ENCODE measurements around the gene ATP6V0B. TPM values are rescaled to one million over a fixed set of nuclear protein-coding genes. Genes with fewer than 3 reads are reported as not detected.
A peak's percentile ranks its signal among the peaks of the same experiment; 100 is the strongest.

Gene ATP6V0B
- total RNA-seq, 4 donors from 2014 or later = 135 to 180 (median 169) TPM

DNA sequence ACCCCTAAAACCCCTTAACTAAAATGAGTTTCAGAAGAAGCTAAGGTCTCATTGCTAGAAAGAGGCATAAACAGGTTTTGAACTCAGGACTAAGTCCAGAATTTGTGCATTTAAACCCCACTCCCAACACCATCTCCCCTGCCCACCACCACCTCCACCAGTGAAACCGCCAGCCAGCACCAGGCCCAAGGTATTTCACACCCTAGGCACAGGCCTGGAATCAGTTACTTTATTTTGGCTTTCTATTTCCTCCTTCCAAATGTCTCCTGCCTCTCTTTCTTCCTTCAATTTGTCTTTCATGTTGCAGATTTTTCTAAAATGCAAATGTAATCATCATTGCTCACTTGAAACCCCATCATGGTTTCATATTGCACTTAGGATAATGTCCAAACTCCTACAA is 29.9 kb upstream of the ATP6V0B start:
- TF ChIP-seq, protein P1, sequence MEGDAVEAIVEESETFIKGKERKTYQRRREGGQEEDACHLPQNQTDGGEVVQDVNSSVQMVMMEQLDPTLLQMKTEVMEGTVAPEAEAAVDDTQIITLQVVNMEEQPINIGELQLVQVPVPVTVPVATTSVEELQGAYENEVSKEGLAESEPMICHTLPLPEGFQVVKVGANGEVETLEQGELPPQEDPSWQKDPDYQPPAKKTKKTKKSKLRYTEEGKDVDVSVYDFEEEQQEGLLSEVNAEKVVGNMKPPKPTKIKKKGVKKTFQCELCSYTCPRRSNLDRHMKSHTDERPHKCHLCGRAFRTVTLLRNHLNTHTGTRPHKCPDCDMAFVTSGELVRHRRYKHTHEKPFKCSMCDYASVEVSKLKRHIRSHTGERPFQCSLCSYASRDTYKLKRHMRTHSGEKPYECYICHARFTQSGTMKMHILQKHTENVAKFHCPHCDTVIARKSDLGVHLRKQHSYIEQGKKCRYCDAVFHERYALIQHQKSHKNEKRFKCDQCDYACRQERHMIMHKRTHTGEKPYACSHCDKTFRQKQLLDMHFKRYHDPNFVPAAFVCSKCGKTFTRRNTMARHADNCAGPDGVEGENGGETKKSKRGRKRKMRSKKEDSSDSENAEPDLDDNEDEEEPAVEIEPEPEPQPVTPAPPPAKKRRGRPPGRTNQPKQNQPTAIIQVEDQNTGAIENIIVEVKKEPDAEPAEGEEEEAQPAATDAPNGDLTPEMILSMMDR (IDR thresholded peaks at IDR 0.05) = no peak
- TF ChIP-seq POLR2A (IDR thresholded peaks at IDR 0.05) = no peak
- intact Hi-C loops (cut with DNase I; ENCODE audit: low total_unique reads) = no loop called here
- no peak for DNase-seq (ENCODE audit: low spot score in 2 of 2)
- 87 to 97% methylated on average over 1 of the region's 1 CpG for WGBS, 2 donors
- H3K4me3 ChIP-seq (ENCODE audit: low read depth, poor library complexity, severe bottlenecking) = no peak overlapping the region

DNA sequence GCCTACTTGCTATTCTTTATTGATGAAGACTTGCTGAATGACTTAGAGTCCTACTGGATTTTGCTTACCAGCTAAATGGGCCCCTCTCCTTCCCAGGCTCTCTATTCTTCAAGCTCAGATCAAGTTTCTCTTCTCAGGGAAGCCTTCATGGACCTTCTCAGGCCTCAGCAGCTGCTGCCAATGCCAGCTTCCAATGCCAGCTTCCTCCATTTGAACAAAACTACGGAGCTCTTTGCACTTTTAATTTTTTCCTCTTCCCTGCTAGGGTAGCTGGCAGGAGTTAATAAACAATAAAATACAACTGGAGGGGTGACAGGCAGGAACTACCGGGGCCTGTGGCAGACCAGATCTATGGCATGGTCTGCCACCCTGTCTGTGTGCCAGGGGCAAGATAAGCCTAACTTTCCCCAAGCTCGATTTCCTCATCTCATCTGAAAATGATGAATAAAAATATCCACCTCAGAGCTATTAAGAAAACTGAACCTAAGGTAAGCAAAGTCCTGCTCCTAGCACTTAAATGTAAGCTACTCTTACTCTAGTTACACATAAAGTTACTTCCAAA is 29.0 kb upstream of the ATP6V0B start:
- intact Hi-C loops (cut with DNase I; ENCODE audit: low total_unique reads) = no loop called here
- no peak for DNase-seq (ENCODE audit: low spot score in 2 of 2)
- peak overlapping the region; percentile 55 for H3K4me3 ChIP-seq (ENCODE audit: low read depth, poor library complexity, severe bottlenecking)
- 4 to 8% methylated on average over 3 of the region's 3 CpGs for WGBS, 2 donors
- no peak for TF ChIP-seq POLR2A (IDR thresholded peaks at IDR 0.05)
- TF ChIP-seq, protein P1 (IDR thresholded peaks at IDR 0.05) = no peak

DNA sequence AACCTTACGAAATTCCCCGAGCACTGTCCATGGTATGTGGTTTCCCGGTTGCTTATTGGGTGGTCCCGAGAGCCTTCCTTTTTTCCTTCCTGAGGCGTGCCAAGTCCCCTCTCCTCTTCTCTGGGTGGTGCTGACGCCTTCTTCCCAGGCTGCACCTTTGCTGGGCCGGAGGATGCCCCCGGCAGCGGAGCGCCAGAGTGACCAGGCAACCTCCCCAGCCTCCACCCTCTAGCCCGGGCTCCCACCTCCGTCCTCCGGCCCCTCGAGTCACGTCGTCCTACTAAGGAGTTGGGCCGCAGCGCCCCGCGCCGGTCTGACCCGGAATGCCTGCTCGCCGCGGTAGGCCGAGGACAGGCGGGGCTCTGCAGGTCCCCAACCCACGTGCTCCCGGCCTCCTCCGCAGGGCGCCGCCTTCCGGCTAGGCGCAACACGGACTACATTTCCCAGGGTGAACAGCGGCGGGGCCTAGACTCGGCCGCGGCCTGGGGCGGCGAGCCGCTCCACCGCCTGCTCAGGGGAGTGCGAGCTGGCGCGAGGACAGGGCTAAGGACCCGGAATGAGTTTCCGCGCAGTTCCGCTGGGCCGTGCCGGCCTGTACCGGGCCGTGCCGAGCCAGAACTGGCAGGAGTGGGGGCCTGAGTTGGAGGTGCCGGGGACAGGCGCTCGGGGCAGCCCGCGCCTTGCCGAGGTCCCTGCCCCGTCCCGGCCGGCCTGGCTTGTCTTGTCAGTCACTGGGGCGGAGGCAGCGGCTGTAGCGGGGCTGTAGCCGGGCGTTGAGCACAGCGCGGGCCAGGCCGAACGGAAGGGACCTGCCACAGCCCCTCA is 28.3 kb upstream of the ATP6V0B start, which contains the start of gene IPO13:
TSS of gene IPO13 (plus strand) at position 715 of the 825 bp plus-strand sequence. CDS start 651 bp downstream, outside the sequence.
- TF ChIP-seq, protein P1 (IDR thresholded peaks at IDR 0.05) = no peak
- TF ChIP-seq POLR2A (IDR thresholded peaks at IDR 0.05) = no peak
- H3K4me3 ChIP-seq (ENCODE audit: low read depth, poor library complexity, severe bottlenecking) = peak within 1 kb of the TSS; percentile 74
- WGBS, 2 donors = 0 to 1% methylated on average over 53 to 61 of the region's 74 CpGs
- peak; percentile 93 to 99 for DNase-seq (ENCODE audit: low spot score in 2 of 2)
- intact Hi-C loops (cut with DNase I; ENCODE audit: low total_unique reads) = no loop called here

DNA sequence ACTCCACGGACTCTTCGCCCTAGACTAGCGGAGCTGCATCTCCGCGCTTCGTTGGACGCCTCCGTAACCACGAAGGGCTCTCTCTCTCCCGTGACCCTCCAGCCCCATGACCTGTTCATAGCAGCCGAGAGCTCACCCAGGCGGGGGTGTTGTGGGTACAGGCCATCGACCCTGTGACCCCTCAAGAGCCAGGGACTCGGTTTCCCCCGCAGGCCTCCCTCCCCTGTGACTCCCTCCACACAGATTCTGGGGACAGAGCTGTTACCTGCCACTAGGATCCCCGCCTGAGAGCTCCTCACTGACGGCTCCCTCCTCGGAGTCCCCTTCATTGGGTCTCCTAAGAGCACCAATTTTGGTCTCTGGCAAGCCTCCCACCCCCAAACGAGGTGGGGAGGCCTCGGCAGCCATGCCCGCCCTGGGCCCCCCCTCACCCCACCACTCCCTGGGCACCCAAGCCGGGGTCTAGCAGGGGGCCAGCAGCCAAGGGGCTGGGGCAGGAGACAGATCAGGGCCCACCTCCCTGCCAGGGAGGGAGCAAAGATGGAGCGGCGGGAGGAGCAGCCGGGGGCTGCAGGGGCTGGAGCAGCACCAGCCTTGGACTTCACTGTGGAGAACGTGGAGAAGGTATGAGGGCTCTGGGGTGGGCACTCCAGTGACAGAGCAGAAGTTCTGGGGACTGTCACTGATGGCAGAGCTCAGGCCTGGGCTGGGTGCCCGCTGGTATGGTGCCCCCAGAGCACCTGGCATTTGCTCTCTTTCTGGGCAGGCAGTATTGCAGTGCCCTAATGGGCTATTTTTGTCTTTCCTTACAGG is 27.5 kb upstream of the ATP6V0B start:
- H3K4me3 ChIP-seq (ENCODE audit: low read depth, poor library complexity, severe bottlenecking) = peak overlapping the region; percentile 74
- no peak for DNase-seq (ENCODE audit: low spot score in 2 of 2)
- 4 to 7% methylated on average over 12 to 26 of the region's 27 CpGs for WGBS, 2 donors
- TF ChIP-seq, protein P1 (IDR thresholded peaks at IDR 0.05) = no peak
- TF ChIP-seq POLR2A (IDR thresholded peaks at IDR 0.05) = no peak
- intact Hi-C loops (cut with DNase I; ENCODE audit: low total_unique reads) = no loop called here

DNA sequence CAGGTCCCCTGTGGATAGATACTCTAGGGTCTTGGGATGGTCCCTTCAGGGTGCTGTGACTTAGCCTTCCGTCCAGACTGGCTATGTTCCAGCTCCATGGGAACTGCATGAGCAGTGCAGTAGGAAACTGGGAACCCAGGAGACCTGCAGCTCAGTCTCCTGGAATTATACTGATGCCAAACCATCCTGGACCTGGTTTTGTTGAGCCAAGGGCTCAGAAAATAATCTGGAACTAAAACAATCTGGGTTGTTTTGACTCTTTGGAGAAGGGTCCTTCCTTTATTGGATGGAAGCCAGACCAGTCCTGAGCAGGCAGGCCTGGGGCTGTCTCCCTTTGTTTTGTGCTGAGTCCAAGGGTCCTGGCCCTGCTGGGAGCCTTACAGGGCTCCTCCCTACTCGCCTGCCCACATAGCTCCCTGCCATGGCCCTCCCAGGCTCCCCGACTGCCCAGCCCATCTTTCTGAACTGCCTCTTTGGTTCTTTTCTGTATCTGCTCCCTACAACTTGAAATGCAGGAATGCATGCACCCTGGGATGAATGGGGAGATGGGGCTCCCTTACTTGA is 26.8 kb upstream of the ATP6V0B start:
- no peak overlapping the region for H3K4me3 ChIP-seq (ENCODE audit: low read depth, poor library complexity, severe bottlenecking)
- intact Hi-C loops (cut with DNase I; ENCODE audit: low total_unique reads) = no loop called here
- WGBS, 2 donors = 29 to 31% methylated on average over 3 of the region's 3 CpGs
- TF ChIP-seq, protein P1 (IDR thresholded peaks at IDR 0.05) = no peak
- no peak for TF ChIP-seq POLR2A (IDR thresholded peaks at IDR 0.05)
- no peak for DNase-seq (ENCODE audit: low spot score in 2 of 2)

All from lower leg skin (tissue), 4 donors.